Smooth muscle cell (in vitro differentiated cells): ENCODE data around the gene VAV2. TPM values are rescaled to one million over a fixed set of nuclear protein-coding genes. Genes with fewer than 3 reads are reported as not detected.

Experiments used
- DNase-seq: peaks from one replicate; lab custom pipeline; 2025; ENCODE audit not compliant: unreplicated experiment; lab: John Stamatoyannopoulos, UW
- H2AFZ ChIP-seq: fragments of 200-600 bp; sonication (generic); 2 replicates; pipeline ENCODE4 v1.6.0; 2016; ENCODE audit warnings: antibody characterized with exemption, low read depth, mild to moderate bottlenecking
- H3F3A ChIP-seq: fragments of 200-600 bp; sonication (generic); 2 replicates; pipeline ENCODE4 v1.6.0; 2017; ENCODE audit warnings: antibody characterized with exemption, low read depth
- H3K27ac ChIP-seq: fragments of 200-600 bp; sonication (generic); 2 replicates; pipeline ENCODE4 v1.5.1; 2016; ENCODE audit warnings: low read depth, mild to moderate bottlenecking
- H3K27me3 ChIP-seq: fragments of 200-600 bp; sonication (generic); 2 replicates; pipeline ENCODE4 v1.6.1; 2016; ENCODE audit warnings: low read depth, mild to moderate bottlenecking
- H3K36me3 ChIP-seq: fragments of 200-600 bp; sonication (generic); 2 replicates; pipeline ENCODE4 v1.5.1; 2016; ENCODE audit warnings: low read depth
- H3K4me1 ChIP-seq: fragments of 200-600 bp; sonication (generic); 2 replicates; pipeline ENCODE4 v1.5.1; 2016; ENCODE audit warnings: low read depth
- H3K4me2 ChIP-seq: fragments of 200-600 bp; sonication (generic); 2 replicates; pipeline ENCODE4 v1.6.0; 2016; ENCODE audit warnings: mild to moderate bottlenecking
- H3K4me3 ChIP-seq: fragments of 200-600 bp; sonication (generic); 2 replicates; pipeline ENCODE4 v1.5.1; 2016; ENCODE audit warnings: mild to moderate bottlenecking
- H3K79me2 ChIP-seq: fragments of 200-600 bp; sonication (generic); 2 replicates; pipeline ENCODE4 v1.6.0; 2016; ENCODE audit warnings: low read depth, mild to moderate bottlenecking
- H3K9ac ChIP-seq: fragments of 200-600 bp; sonication (generic); 2 replicates; pipeline ENCODE4 v1.6.0; 2016; ENCODE audit warnings: low read depth
- H3K9me3 ChIP-seq: fragments of 200-600 bp; sonication (generic); replicated peaks from 2 replicates; pipeline ENCODE4 v1.5.1; 2016; ENCODE audit warnings: low read depth
- H4K20me1 ChIP-seq: fragments of 200-600 bp; sonication (generic); 2 replicates; pipeline ENCODE4 v1.6.0; 2016; ENCODE audit warnings: low read depth
- CTCF ChIP-seq: fragments of 200-600 bp; sonication (generic); IDR thresholded peaks from 2 replicates; pipeline ENCODE4 v1.5.1; 2017; ENCODE audit warnings: borderline replicate concordance, mild to moderate bottlenecking, antibody characterized with exemption; ENCODE audit not compliant: insufficient read depth, poor library complexity, severe bottlenecking
- WGBS: methylation state at CpG from one replicate; pipeline ENCODE4 v1.1.7; 2016; ENCODE audit warnings: low lambda C conversion rate; 5-methylcytosine and 5-hydroxymethylcytosine counted together
- polyA plus RNA-seq: library from polyadenylated mRNA; unstranded; fragments of >200 nt; fragmentation: Nextera tagmentation; extraction: Ambion mirVana; gene quantifications from 2 replicates; pipeline ENCODE4 v1.2.1, GENCODE V29; 2016
- total RNA-seq: library from RNA; depleted of rRNA; stranded (reverse); fragments of >200 nt; gene quantifications from 2 replicates; pipeline ENCODE4 v1.2.3, GENCODE V29; 2014

Gene VAV2
- total and polyA plus RNA-seq, 2 experiments from 2014 or later: 26.2 to 35.3 TPM

GRCh38 chr9:133952598-133953550 is 39.2 kb downstream of the VAV2 start:
- Histone ChIP-seq H4K20me1 (peaks cover 95% of the 10 kb centered on the region), H3K9me3 (no peaks in the 10 kb centered on the region), H3F3A (peaks cover 14% of the 10 kb centered on the region), H3K36me3 (no peaks in the 10 kb centered on the region), H3K27me3 (no peaks in the 10 kb centered on the region), H3K79me2 (peaks cover 88% of the 10 kb centered on the region), H3K27ac (no peak overlapping the region), H3K4me1 (peaks cover 20% of the 10 kb centered on the region), H3K9ac (no peak overlapping the region), H3K4me3 (no peak overlapping the region), H2AFZ (no peak overlapping the region), H3K4me2 (no peak overlapping the region)
- no peak for TF ChIP-seq CTCF
- DNase-seq: no peak
- 91% methylated on average over 18 of the region's 18 CpGs for WGBS

- peaks cover 96% of the 10 kb centered on the region for H4K20me1 ChIP-seq
- no peak overlapping the region for H2AFZ ChIP-seq
- no peak for DNase-seq
- no peak overlapping the region for H3K9ac ChIP-seq
- no peaks in the 10 kb centered on the region for H3K36me3 ChIP-seq
- H3K4me2 ChIP-seq: no peak overlapping the region
- H3K9me3 ChIP-seq: no peaks in the 10 kb centered on the region
- 94% methylated on average over 8 of the region's 8 CpGs for WGBS
- no peak overlapping the region for H3K4me3 ChIP-seq
- H3K4me1 ChIP-seq: peaks cover 5% of the 10 kb centered on the region
- TF ChIP-seq CTCF: no peak
- H3K27ac ChIP-seq: no peak overlapping the region
- peaks cover 5% of the 10 kb centered on the region for H3F3A ChIP-seq
- no peaks in the 10 kb centered on the region for H3K27me3 ChIP-seq
- H3K79me2 ChIP-seq: peaks cover 89% of the 10 kb centered on the region
These were observed 40.9 kb downstream of the VAV2 start for GRCh38 chr9:133951265-133951664.

- H3K9ac ChIP-seq: no peak overlapping the region
- H3K4me1 ChIP-seq: no peaks in the 10 kb centered on the region
- no peaks in the 10 kb centered on the region for H3F3A ChIP-seq
- H3K27me3 ChIP-seq: no peaks in the 10 kb centered on the region
- H3K4me2 ChIP-seq: no peak overlapping the region
- H3K27ac ChIP-seq: no peak overlapping the region
- no peaks in the 10 kb centered on the region for H3K9me3 ChIP-seq
- no peak for DNase-seq
- no peaks in the 10 kb centered on the region for H3K36me3 ChIP-seq
- no peak overlapping the region for H2AFZ ChIP-seq
- peaks cover 96% of the 10 kb centered on the region for H4K20me1 ChIP-seq
- WGBS: 90% methylated on average over 25 of the region's 25 CpGs
- no peak overlapping the region for H3K4me3 ChIP-seq
- H3K79me2 ChIP-seq: peaks cover 89% of the 10 kb centered on the region
- TF ChIP-seq CTCF: no peak
These were observed 41.5 kb downstream of the VAV2 start for GRCh38 chr9:133950629-133951111.

- Histone ChIP-seq H3K4me1 (no peaks in the 10 kb centered on the region), H4K20me1 (peaks cover 100% of the 10 kb centered on the region), H3K4me3 (no peak overlapping the region), H2AFZ (no peak overlapping the region), H3K9me3 (no peaks in the 10 kb centered on the region), H3K27me3 (no peaks in the 10 kb centered on the region), H3F3A (no peaks in the 10 kb centered on the region), H3K9ac (no peak overlapping the region), H3K79me2 (peaks cover 93% of the 10 kb centered on the region), H3K4me2 (no peak overlapping the region), H3K36me3 (no peaks in the 10 kb centered on the region), H3K27ac (no peak overlapping the region)
- no peak for DNase-seq
- 92% methylated on average over 13 of the region's 13 CpGs for WGBS
- no peak for TF ChIP-seq CTCF
These were observed 41.9 kb downstream of the VAV2 start for GRCh38 chr9:133950192-133950591.
